Fibroblast of lung (primary cell): ENCODE data around the gene ADGRB3.

Source experiments
- EZH2 ChIP-seq: IDR thresholded peaks from 2 replicates; pipeline ENCODE4 v1.5.1; 2012; ENCODE audit warnings: low read length, control low read depth, mild to moderate bottlenecking; ENCODE audit errors: missing control alignments
- TF ChIP-seq, protein P1 (sequence below), 2 donors: IDR thresholded peaks in 1 of 2; conservative IDR thresholded peaks in 1 of 2; 1 replicate in 1 of 2; 2 replicates in 1 of 2; pipeline ENCODE4 v1.5.1; 2011 to 2012; ENCODE audit warnings: low read length in 2 of 2, control low read depth in 1 of 2, inconsistent platforms in 1 of 2, low read depth in 1 of 2, mild to moderate bottlenecking in 1 of 2

DNA sequence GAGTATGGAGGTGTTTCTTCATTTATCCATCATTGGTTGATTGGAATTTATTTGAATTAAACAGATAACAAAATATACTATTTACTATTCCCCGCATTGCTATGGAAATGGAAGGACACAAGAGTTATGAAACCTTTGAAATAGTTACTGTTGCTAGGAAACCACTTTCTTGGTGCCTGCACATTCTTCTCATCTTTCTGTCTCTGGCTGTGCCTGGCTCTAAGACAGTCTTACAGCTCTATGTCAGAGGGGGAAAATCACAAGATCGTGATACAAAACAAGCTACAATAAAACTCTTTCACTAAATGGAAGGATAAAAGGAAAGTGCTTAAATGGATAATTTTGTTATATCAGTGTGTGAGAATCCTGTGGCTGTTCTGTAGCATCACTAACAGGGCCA is 708.8 kb downstream of the ADGRB3 start:
- TF ChIP-seq, protein P1, sequence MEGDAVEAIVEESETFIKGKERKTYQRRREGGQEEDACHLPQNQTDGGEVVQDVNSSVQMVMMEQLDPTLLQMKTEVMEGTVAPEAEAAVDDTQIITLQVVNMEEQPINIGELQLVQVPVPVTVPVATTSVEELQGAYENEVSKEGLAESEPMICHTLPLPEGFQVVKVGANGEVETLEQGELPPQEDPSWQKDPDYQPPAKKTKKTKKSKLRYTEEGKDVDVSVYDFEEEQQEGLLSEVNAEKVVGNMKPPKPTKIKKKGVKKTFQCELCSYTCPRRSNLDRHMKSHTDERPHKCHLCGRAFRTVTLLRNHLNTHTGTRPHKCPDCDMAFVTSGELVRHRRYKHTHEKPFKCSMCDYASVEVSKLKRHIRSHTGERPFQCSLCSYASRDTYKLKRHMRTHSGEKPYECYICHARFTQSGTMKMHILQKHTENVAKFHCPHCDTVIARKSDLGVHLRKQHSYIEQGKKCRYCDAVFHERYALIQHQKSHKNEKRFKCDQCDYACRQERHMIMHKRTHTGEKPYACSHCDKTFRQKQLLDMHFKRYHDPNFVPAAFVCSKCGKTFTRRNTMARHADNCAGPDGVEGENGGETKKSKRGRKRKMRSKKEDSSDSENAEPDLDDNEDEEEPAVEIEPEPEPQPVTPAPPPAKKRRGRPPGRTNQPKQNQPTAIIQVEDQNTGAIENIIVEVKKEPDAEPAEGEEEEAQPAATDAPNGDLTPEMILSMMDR (conservative IDR thresholded peaks at IDR 0.05 in 1 of 2, IDR thresholded peaks at IDR 0.05 in 1 of 2; ENCODE audit: low read depth in 1 of 2, low read length in 2 of 2) = no peak
- TF ChIP-seq EZH2 = no peak
